GM12801 (cell line): ENCODE measurements around the gene CISTR.

Experiments
- TF ChIP-seq, protein P1 (sequence below): IDR thresholded peaks from one replicate; pipeline ENCODE4 v1.5.1; 2011; ENCODE audit warnings: control low read depth; ENCODE audit not compliant: insufficient read length; ENCODE audit errors: extremely low read depth

Gene CISTR

DNA sequence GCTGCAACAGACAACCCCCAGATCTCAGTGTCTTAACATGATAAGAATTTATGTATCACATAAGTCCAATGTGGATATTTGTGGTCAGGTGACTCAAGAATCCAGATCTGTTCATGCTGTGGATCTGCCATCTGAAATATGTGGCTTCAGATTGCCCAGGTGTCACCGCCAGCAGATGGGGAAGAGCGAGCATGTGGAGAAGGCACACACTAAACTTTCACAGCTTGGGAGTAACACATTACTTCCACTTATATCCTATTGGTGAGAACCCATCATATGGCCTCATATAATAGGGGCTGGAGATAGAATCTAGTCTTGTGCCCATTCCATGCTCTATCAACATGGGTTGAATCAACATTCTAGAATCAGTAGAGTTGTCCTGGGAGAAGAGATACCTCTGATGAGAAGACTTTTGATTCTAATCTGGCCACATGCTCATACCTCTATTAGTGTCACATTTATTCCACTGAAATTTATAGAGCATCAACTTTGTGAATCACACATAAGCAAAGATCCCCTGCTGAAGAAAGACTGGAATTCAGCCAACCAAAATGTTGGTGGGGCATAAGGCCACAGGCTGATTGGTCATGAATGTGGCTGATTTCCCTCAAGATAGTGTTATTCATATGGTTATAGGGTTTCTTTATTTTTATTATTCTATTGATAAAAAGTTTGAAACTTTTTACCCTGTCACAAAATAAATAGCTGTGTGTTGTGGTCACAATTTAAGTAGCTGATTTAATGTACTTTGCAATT, 18.6 kb downstream of the CISTR start:
- TF ChIP-seq, protein P1, sequence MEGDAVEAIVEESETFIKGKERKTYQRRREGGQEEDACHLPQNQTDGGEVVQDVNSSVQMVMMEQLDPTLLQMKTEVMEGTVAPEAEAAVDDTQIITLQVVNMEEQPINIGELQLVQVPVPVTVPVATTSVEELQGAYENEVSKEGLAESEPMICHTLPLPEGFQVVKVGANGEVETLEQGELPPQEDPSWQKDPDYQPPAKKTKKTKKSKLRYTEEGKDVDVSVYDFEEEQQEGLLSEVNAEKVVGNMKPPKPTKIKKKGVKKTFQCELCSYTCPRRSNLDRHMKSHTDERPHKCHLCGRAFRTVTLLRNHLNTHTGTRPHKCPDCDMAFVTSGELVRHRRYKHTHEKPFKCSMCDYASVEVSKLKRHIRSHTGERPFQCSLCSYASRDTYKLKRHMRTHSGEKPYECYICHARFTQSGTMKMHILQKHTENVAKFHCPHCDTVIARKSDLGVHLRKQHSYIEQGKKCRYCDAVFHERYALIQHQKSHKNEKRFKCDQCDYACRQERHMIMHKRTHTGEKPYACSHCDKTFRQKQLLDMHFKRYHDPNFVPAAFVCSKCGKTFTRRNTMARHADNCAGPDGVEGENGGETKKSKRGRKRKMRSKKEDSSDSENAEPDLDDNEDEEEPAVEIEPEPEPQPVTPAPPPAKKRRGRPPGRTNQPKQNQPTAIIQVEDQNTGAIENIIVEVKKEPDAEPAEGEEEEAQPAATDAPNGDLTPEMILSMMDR = no peak

DNA sequence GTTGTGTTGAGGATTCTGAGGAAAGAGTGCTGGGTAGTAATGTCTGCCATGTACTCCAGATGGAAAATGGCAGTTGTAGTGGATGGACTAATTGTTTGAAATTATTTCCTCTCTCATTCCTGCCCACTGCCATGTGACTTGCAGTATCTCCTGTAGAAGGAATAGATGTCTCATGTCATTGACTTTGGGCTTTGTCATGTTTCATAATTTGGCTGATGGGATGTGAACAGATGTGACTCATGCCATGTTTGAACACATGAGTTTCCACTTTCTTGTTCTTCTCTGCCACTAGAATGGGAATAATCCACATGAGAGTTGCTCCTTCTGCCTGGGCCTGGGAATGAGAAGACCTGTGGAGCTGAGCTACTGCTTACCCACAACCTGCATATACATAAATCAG, 22.1 kb downstream of the CISTR start:
- TF ChIP-seq, protein P1 = no peak

DNA sequence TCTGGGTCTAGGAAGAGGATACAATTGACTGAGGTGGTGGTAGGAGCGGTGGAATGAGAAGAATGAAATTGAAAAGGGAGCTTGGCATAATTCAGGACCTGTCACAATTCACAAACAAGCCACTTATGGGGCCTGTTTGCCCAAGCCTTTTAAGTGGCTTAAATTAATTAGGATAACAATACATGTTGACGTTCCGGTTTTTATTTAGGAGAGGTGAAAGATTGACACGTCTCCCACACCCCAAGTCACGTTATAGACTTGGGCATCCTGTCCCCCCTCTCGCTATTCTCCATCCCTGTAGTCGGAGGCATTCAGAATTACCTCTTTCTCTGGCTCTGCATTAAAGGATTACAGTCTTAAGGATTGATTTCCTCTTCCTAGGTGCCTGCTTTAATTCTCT, 23.6 kb downstream of the CISTR start:
- TF ChIP-seq, protein P1 = no peak

DNA sequence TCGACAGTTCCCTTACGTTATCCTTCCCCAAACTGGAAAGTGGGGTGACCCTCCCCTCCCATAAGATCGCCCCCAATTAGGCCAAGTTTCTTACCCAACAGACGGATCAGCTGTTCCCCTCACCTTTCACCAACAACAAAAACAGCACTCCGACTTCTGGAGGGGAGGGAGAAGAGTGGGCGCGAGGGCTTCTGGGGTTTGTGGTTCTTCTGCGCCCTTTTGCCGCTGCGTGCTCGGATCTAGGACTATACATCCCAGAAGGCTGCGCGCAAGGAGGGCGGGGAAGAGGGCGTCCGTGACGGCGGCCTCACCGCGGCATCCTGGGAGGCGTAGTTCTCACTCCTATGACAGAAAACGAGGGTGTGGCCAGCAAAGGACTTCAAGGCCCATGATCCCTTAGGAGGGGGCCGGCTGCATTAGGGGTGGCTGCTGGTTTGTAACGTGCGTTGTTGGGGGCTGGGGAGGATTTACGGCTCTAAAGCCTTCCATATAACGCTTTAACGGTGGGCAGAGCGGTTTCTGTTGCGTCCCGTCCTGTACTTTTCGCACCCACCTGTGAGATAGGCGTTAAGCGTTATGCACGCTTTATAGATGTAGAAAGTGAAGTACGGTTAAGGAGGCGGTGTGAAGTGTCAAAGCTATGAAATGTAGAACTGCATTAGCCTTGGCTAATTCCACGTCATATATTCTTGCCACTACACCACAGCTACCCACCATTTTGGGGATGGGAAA, 24.3 kb downstream of the CISTR start, which contains the start of gene CALCOCO1:
Gene CALCOCO1 (minus strand): TSS at position 143 of the 732 bp plus-strand sequence. CDS start 2,210 bp downstream, outside the sequence.
- TF ChIP-seq, protein P1 = no peak

- TF ChIP-seq, protein P1 = no peak
Observed at GRCh38 chr12:53726946-53727309, 24.9 kb downstream of the CISTR start.

DNA sequence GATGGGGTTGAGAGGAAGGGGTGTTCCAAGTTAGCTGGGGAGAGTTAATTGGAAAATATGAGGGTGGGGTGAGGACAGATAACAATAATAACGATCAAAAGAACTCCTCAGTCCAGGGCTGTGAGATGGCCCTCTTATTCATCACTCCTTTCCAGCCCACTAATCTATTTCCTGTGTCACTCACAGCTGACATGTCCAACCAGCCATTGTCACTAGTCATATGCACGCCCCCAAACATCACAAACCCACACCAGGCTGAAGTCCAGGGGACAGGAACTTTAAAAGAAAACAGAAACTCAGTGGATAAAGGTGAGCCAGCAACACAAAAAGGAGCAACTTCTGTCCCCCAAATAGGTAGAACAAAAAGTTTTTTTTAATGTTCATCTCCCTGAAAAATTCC, 25.4 kb downstream of the CISTR start:
- TF ChIP-seq, protein P1 = no peak

DNA sequence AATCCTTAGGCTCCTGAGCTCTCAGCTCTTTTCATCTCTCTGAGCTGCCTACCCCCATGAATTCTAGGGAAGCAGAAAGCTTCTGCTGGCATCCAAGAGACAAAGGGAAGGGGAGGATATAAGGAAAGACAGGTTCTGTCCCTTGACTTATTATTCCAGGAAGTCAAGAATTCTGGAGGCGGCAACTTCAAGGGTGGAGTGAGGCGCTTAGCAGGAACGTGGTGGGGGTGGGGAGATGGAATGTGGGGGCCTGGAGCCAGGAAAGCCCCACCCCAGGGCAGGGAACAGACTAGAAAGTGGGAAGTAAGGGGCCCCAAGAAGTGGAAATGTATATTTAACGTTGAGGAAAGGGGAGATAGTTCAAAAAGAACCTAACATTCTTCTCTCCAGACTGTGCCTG, 26.0 kb downstream of the CISTR start:
- TF ChIP-seq, protein P1 = no peak
